HUES6 (cell line): ENCODE results near the gene ERLEC1.

Source experiments
- H3K27ac ChIP-seq: 2 replicates; pipeline ENCODE4 v1.7.0; 2013; ENCODE audit warnings: low read depth, mild to moderate bottlenecking, low read length, inconsistent platforms
- H3K27me3 ChIP-seq: 2 replicates; pipeline ENCODE4 v1.6.1; 2013; ENCODE audit warnings: low read length; ENCODE audit not compliant: control insufficient read depth, insufficient read depth
- H3K36me3 ChIP-seq: 2 replicates; pipeline ENCODE4 v1.6.1; 2013; ENCODE audit warnings: low read length; ENCODE audit not compliant: control insufficient read depth, insufficient read depth
- H3K4me1 ChIP-seq: 2 replicates; pipeline ENCODE4 v1.6.1; 2013; ENCODE audit warnings: low read length; ENCODE audit not compliant: control insufficient read depth, insufficient read depth
- H3K4me3 ChIP-seq: 2 replicates; pipeline ENCODE4 v1.5.1; 2013; ENCODE audit warnings: low read depth, low read length
- H3K9ac ChIP-seq: one replicate; pipeline ENCODE4 v1.6.1; 2013; ENCODE audit warnings: mild to moderate bottlenecking, low read length
- H3K9me3 ChIP-seq: 2 replicates; pipeline ENCODE4 v1.6.1; 2013; ENCODE audit warnings: low read depth, low read length; ENCODE audit not compliant: control insufficient read depth, insufficient read depth

Gene ERLEC1

GRCh38 chr2:53784436-53784835 is 2.4 kb upstream of the ERLEC1 start:
- Histone ChIP-seq H3K36me3 (peaks cover 8% of the 10 kb centered on the region), H3K9me3 (no peaks in the 10 kb centered on the region), H3K27ac (no peak overlapping the region), H3K27me3 (no peaks in the 10 kb centered on the region), H3K4me1 (peaks cover 34% of the 10 kb centered on the region), H3K9ac (no peak overlapping the region), H3K4me3 (peak overlapping the region; percentile 86; the same call in 1 of the 2 replicates)

- no peaks in the 10 kb centered on the region for H3K9me3 ChIP-seq
- peak overlapping the region; percentile 86 for H3K4me3 ChIP-seq
- no peaks in the 10 kb centered on the region for H3K27me3 ChIP-seq
- H3K4me1 ChIP-seq: peaks cover 34% of the 10 kb centered on the region
- H3K27ac ChIP-seq: no peak overlapping the region
- H3K9ac ChIP-seq: peak overlapping the region; percentile 46
- no peaks in the 10 kb centered on the region; the same call in 1 of the 2 replicates for H3K36me3 ChIP-seq
Observed at GRCh38 chr2:53785366-53785765, 1.5 kb upstream of the ERLEC1 start.

GRCh38 chr2:53786352-53786704 is 516 bp upstream of the ERLEC1 start:
- Histone ChIP-seq H3K4me1 (peaks cover 34% of the 10 kb centered on the region), H3K4me3 (peak overlapping the region; percentile 86)

GRCh38 chr2:53787614-53788289 is 908 bp downstream of the ERLEC1 start:
- Histone ChIP-seq H3K9ac (peak overlapping the region; percentile 95), H3K27me3 (no peaks in the 10 kb centered on the region), H3K36me3 (no peaks in the 10 kb centered on the region; the same call in 1 of the 2 replicates), H3K4me3 (peak overlapping the region; percentile 86), H3K4me1 (peaks cover 27% of the 10 kb centered on the region), H3K9me3 (no peaks in the 10 kb centered on the region), H3K27ac (peak overlapping the region; percentile 41; the same call in 1 of the 2 replicates)

More at GRCh38 chr2:53786352-53786704, 516 bp upstream of the ERLEC1 start:
- Histone ChIP-seq H3K9ac (peak overlapping the region; percentile 95), H3K9me3 (no peaks in the 10 kb centered on the region), H3K36me3 (no peaks in the 10 kb centered on the region; the same call in 1 of the 2 replicates), H3K27ac (peak overlapping the region; percentile 53), H3K27me3 (no peaks in the 10 kb centered on the region)

- Histone ChIP-seq H3K27ac (no peak overlapping the region), H3K27me3 (no peaks in the 10 kb centered on the region), H3K9me3 (no peaks in the 10 kb centered on the region), H3K36me3 (peaks cover 32% of the 10 kb centered on the region), H3K4me1 (peaks cover 1% of the 10 kb centered on the region; the same call in 1 of the 2 replicates), H3K9ac (no peak overlapping the region), H3K4me3 (no peak overlapping the region)
Observed at GRCh38 chr2:53793261-53793660, 6.4 kb downstream of the ERLEC1 start.

GRCh38 chr2:53793821-53794220 is 7.0 kb downstream of the ERLEC1 start:
- Histone ChIP-seq H3K27me3 (no peaks in the 10 kb centered on the region), H3K9me3 (no peaks in the 10 kb centered on the region), H3K27ac (no peak overlapping the region), H3K9ac (no peak overlapping the region), H3K36me3 (peaks cover 36% of the 10 kb centered on the region), H3K4me1 (no peaks in the 10 kb centered on the region), H3K4me3 (no peak overlapping the region)

- Histone ChIP-seq H3K9me3 (no peaks in the 10 kb centered on the region), H3K27ac (no peak overlapping the region), H3K9ac (no peak overlapping the region), H3K4me3 (no peak overlapping the region), H3K4me1 (no peaks in the 10 kb centered on the region), H3K27me3 (no peaks in the 10 kb centered on the region), H3K36me3 (peaks cover 72% of the 10 kb centered on the region)
Observed at GRCh38 chr2:53801547-53801946, 14.7 kb downstream of the ERLEC1 start.

GRCh38 chr2:53802617-53803151 is 15.8 kb downstream of the ERLEC1 start:
- H3K4me1 ChIP-seq: no peaks in the 10 kb centered on the region

GRCh38 chr2:53811601-53812000 is 24.8 kb downstream of the ERLEC1 start:
- H3K4me1 ChIP-seq: no peaks in the 10 kb centered on the region
- no peak overlapping the region for H3K27ac ChIP-seq
- H3K4me3 ChIP-seq: no peak overlapping the region
- H3K9me3 ChIP-seq: no peaks in the 10 kb centered on the region
- H3K9ac ChIP-seq: no peak overlapping the region
- H3K27me3 ChIP-seq: no peaks in the 10 kb centered on the region
- peaks cover 87% of the 10 kb centered on the region for H3K36me3 ChIP-seq

More at GRCh38 chr2:53802617-53803151, 15.8 kb downstream of the ERLEC1 start:
- Histone ChIP-seq H3K9me3 (no peaks in the 10 kb centered on the region), H3K27ac (no peak overlapping the region), H3K4me3 (no peak overlapping the region), H3K36me3 (peaks cover 72% of the 10 kb centered on the region), H3K9ac (no peak overlapping the region), H3K27me3 (no peaks in the 10 kb centered on the region)

- Histone ChIP-seq H3K36me3 (peaks cover 78% of the 10 kb centered on the region), H3K9me3 (no peaks in the 10 kb centered on the region), H3K27ac (no peak overlapping the region), H3K9ac (no peak overlapping the region), H3K4me3 (no peak overlapping the region), H3K27me3 (no peaks in the 10 kb centered on the region), H3K4me1 (no peaks in the 10 kb centered on the region)
Observed at GRCh38 chr2:53813151-53813550, 26.3 kb downstream of the ERLEC1 start.

- peaks cover 6% of the 10 kb centered on the region; the same call in 1 of the 2 replicates for H3K4me1 ChIP-seq
- peaks cover 34% of the 10 kb centered on the region for H3K36me3 ChIP-seq
- no peak overlapping the region for H3K27ac ChIP-seq
Observed at GRCh38 chr2:53818854-53819435, 32.1 kb downstream of the ERLEC1 start.

More at GRCh38 chr2:53818854-53819435, 32.1 kb downstream of the ERLEC1 start:
- Histone ChIP-seq H3K4me3 (no peak overlapping the region), H3K27me3 (no peaks in the 10 kb centered on the region), H3K9ac (no peak overlapping the region), H3K9me3 (no peaks in the 10 kb centered on the region)
